GM21529 (cell line): Measurements from ENCODE around the gene S1PR5.

Source experiments
- ATAC-seq: cut with Tn5 transposase; IDR thresholded peaks from one replicate; pipeline ENCODE4 v1.9.1; 2021; ENCODE audit not compliant: unreplicated experiment

S1PR5 gene

DNA sequence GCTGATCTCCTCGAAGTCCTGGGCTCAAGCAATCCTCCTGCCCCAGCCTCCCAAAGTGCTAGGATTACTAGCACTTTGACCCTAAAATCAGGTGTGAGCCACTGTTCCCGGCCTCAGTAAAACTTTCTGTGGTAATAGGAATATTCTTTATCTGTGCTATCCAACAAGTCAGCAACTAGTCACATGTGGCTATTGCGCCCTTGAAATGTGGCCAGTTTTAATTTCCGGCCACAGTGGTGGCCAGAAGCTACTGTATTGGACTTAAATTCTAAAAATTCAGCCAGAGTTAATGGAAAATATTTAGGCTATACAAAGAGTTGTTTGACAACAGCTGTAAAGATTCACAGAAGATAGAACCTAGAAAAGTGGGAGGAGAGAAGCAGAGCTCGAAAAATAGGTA lies 44.1 kb downstream of the S1PR5 start:
- no peak for ATAC-seq

DNA sequence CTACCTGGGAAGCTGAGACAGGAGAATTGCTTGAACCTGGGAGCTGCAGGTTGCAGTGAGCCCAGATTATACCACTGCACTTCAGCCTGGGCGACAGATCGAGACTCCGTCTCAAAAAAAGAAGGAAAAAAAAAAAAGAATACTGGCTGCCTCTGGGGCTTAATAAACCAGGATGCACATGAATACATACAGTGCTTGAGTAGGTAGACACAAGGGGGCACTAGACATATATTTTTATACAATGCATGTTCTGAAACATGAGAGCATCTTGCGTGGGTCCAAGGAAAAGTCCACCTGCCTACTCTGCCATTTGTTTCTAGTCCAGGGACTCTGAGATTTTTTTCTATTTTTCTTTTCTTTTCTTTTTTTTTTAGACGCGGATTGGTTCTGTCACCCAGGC lies 45.3 kb downstream of the S1PR5 start:
- no peak for ATAC-seq

GRCh38 chr19:10468133-10468532 lies 49.1 kb downstream of the S1PR5 start:
- no peak for ATAC-seq

- no peak for ATAC-seq
Measured at GRCh38 chr19:10467104-10467706, 50.0 kb downstream of the S1PR5 start.

DNA sequence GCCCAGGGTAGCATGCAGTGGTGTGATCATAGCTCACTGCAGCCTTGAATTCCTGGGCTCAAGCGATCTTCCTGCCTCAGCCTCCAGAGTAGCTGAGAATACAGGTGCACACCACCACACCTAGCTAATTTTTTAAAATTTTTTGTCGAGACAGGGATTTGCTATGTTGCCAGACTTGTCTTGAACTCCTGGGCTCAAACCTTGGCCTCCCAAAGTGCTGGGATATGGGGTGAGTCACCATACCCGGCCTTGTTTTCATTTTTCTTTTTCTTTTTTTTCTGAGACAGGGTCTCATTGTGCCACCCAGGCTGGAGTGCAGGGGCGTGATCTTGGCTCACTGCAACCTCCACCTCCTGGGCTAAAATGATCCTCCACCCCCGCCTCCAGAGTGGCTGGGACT lies 52.8 kb downstream of the S1PR5 start:
- no peak for ATAC-seq
